AG08395 (cell line): ENCODE data around the gene TF.
A peak's percentile ranks its signal among the peaks of the same experiment; 100 is the strongest.

Experiments used
- DNase-seq: peaks from one replicate; pipeline ENCODE4 v3.0.0; 2012; ENCODE audit warnings: mixed read lengths, low spot score

Gene TF

DNA sequence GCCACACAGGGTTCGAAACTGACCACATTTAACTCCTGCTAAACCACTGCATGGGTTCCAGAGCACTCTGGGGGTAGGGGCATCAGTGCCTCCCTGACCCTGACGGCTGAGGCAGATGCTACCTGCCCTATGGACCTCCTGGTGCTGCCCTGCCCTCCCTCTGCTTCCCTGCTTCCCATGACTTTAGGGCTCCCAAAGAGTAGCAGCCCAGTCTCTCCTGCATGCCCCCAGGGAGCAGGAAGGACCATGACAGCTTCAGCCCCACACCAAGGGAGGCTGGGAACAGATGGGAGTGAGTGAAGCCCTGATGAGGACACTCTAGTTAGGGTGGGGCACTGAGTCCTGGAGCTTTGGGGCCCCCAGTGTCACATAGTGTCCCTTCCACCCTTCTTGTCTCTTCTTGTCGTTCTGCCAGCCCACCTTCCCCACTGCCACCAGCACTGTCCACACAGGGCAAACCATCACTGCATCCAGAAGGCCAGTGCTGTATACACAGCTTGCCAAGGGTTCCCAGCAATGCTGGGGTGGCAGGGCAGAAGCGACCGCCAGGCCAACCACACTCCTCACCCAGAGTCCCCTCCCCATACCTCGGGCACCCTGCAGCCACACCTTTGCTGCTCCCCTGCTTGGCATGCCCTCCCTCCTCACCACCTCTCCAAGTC, 90.4 kb downstream of the TF start:
- DNase-seq, result no peak

- DNase-seq, result no peak
Observed at GRCh38 chr3:133837487-133838295, 91.5 kb downstream of the TF start.

- DNase-seq, result no peak
Observed at GRCh38 chr3:133838296-133838789, 92.2 kb downstream of the TF start.

- no peak for DNase-seq
Observed at GRCh38 chr3:133838916-133839800, 93.0 kb downstream of the TF start.

- no peak for DNase-seq
Observed at GRCh38 chr3:133840055-133840737, 94.0 kb downstream of the TF start.

DNA sequence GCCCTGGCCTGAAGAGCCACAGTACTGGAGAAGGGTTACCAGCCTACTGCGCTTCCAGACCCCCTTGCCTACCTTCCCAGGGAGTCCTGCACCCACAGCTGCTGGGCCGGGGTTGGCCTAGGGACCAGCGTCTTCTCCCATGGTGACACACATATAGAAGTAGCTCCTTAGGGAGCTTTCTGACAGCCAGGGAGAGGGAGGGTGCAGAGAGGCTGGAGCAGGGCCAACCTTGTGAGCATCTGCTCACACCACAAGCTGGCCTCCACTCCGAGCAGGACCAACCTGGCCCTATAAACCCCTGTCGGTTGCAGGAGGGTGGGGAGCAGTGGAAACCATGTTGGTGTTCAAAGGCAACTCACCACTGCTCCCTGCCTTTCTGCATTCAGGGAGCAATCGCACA, 94.6 kb downstream of the TF start:
- no peak for DNase-seq

GRCh38 chr3:133841196-133841595, 95.0 kb downstream of the TF start:
- DNase-seq, result no peak

DNA sequence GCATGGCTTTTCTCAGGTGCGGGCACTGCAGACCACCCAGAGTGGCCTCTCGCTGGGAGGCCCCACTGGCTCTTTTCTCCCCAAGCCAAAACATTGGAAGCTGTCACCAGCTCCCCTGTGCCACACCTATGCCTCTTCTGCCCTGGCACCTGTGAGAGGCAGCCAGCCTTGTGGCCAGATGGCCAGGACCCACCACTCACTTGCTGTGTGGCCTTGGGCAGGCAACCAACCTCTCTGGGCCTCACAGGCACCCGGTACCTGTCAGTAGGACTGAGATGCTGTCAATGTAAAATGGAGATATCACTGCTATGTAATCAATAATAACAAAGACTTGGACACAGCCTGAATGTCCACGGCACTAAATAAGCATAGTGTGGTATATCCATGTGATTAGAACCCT, 96.0 kb downstream of the TF start:
- DNase-seq, result no peak

DNA sequence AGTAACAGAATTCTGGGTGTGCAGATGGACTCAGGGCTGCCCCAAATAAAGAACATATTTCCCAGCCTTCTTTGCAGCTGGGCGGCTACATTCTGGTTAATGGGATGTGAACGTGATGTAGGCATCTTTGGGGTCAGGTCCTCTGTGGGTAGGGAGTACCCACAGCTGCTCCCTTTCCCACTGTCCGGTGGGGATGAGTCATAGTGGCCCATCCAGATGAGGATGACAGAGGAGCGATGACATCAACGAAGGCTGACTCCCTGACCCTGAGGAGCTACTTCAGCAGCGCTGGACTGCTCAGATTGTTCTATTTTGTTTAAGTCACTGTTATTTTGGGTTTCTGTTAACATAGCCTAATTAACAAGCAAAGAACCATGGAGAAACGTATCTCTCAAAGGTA, 97.4 kb downstream of the TF start:
- peak; percentile 38 for DNase-seq

DNA sequence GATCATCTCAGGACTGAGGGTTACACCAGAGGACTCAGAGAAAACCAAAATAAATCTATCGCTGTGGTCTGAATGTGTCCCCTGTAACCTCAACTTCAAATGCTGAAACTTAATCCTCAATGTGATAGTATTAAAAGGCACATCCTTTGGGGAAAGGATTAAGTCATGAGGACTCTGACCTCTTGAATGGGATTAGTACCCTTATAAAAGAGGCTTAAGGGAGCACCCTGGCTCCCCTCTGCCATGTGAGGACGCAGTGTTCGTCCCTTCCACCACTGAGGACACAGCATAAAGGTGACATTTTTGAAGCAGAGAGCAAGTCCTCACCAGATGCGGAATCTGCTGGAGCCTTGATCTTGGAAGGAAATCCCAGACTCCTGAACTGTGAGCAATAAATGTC, 98.9 kb downstream of the TF start:
- DNase-seq, result no peak
